Cardiac fibroblast (primary cell): ENCODE data around the gene ACSM3.
"Not testable (repeated sequence)": the region's sequence is repeated elsewhere in the genome, so short reads cannot be mapped to it uniquely, and the experiment has no call there.

Experiments used
- DNase-seq, 2 donors: peaks; one replicate each; pipeline versions ENCODE4 v3.0.0 to v3.0.0-alpha.2; 2010; ENCODE audit warnings: low read depth in 2 of 2
- H3K4me3 ChIP-seq, 2 donors: replicated peaks in 1 of 2; 1 replicate in 1 of 2; 2 replicates in 1 of 2; pipeline ENCODE4 v1.5.1; 2011; ENCODE audit warnings: low read depth in 2 of 2, low read length in 2 of 2, mild to moderate bottlenecking in 2 of 2, moderate library complexity in 1 of 2
- TF ChIP-seq, protein P1 (sequence below): IDR thresholded peaks from one replicate; pipeline ENCODE4 v1.5.1; 2011; ENCODE audit warnings: low read depth, mild to moderate bottlenecking, low read length, inconsistent platforms

The ACSM3 gene, protein sequence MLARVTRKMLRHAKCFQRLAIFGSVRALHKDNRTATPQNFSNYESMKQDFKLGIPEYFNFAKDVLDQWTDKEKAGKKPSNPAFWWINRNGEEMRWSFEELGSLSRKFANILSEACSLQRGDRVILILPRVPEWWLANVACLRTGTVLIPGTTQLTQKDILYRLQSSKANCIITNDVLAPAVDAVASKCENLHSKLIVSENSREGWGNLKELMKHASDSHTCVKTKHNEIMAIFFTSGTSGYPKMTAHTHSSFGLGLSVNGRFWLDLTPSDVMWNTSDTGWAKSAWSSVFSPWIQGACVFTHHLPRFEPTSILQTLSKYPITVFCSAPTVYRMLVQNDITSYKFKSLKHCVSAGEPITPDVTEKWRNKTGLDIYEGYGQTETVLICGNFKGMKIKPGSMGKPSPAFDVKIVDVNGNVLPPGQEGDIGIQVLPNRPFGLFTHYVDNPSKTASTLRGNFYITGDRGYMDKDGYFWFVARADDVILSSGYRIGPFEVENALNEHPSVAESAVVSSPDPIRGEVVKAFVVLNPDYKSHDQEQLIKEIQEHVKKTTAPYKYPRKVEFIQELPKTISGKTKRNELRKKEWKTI

DNA sequence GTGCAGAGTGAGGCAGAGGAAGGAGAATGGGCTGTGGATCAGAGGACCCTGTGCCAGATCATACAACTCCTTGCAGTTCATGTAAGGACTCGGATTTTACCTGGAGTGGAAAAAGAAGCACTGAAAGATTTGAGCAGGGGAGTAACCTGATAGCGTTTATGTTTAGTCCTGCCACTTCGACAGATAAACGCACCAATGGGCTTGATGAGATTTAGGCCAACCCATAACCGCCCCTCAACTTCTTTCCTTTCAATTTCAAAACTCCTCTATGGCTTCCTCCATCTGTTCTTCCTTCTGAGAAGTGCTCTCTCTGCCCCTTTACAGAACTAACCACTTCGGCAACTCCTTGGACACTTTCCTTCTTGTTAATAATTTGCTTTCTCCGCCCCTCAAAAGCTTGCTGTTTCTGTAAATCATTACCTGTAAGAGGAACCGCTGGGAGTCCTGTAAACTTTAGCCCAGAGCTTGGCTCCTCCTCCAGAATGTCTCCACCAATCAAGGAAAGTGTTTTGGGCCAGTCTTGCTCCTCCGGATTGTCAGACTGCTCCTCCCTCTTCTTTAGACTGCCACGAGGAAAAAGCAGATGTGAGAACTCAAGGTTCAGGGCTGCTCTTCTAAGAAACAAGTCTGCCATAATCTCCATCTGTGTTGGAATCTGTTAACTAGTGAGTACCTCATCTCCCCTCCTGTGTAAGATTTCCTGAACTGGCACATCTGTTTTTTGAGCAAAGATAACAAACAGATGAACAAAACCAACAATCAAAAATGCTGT lies at the start of gene ACSM3:
Gene ACSM3 (plus strand): TSS at position 554 of the 772 bp plus-strand sequence. CDS start 6,021 bp downstream, outside the sequence.
- H3K4me3 ChIP-seq = peak within 1 kb of the TSS; percentile 28 to 52
- peak; percentile 78 to 79 for DNase-seq
- TF ChIP-seq, protein P1, sequence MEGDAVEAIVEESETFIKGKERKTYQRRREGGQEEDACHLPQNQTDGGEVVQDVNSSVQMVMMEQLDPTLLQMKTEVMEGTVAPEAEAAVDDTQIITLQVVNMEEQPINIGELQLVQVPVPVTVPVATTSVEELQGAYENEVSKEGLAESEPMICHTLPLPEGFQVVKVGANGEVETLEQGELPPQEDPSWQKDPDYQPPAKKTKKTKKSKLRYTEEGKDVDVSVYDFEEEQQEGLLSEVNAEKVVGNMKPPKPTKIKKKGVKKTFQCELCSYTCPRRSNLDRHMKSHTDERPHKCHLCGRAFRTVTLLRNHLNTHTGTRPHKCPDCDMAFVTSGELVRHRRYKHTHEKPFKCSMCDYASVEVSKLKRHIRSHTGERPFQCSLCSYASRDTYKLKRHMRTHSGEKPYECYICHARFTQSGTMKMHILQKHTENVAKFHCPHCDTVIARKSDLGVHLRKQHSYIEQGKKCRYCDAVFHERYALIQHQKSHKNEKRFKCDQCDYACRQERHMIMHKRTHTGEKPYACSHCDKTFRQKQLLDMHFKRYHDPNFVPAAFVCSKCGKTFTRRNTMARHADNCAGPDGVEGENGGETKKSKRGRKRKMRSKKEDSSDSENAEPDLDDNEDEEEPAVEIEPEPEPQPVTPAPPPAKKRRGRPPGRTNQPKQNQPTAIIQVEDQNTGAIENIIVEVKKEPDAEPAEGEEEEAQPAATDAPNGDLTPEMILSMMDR = no peak

DNA sequence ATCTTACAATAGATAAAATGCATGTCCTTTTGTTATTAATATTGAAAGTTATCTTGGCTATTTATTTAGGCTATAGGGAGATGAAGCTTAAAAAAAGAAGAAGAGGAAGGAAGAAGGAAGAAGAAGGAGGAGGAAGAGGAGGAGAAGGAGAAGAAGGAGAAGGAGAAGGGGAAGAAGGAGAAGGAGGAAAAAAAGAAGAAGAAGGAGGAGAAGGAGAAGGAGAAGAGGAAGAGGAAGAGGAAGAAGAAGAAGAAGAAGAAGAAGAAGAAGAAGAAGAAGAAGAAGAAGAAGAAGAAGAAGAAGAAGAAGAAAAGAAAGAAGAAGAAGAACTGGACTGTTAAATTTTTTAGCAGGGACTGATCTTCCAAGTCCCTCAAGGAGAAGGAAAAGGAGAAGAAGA lies 46.1 kb upstream of the ACSM3 start:
- DNase-seq, H3K4me3 ChIP-seq: not testable (repeated sequence)

DNA sequence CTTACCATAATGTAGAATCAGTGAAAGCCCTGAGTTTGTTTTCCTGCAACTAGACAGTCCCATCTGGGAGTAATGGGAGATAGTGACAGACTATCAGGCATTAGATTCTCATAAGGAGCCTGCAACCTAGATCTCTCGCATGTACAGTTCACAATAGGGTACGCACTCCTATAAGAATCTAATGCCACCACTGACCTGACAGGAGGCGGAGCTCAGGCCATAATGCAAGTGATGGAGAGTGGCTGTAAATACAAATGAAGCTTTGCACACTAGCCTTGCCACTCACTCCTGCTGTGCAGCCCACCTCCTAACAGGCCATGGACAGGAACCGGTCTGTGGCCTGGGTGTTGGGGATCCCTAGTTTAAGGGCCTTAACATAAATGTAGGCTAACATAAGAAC lies 43.6 kb upstream of the ACSM3 start:
- no peak overlapping the region for H3K4me3 ChIP-seq
- DNase-seq = no peak
- TF ChIP-seq, protein P1 = no peak

DNA sequence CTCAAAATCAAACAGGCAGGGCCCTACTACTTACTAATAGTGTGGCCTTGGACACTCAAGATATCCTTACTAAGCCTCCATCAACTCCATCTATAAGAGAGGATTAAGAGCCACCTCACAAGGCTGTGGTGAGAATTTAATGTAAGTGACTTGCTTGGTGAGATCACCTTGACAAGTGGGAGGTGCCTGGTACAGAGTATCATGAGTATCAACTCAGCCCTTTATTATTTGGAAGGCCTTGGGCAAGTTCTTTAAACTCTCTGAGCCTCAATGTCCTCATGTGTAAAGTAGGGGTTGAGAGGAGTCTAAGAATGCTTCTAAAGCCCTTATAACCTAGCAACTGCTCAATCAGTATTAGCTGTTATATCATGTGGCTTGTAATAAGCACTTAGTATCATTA lies 37.2 kb upstream of the ACSM3 start:
- TF ChIP-seq, protein P1 = no peak
- DNase-seq = no peak
- no peak overlapping the region for H3K4me3 ChIP-seq

DNA sequence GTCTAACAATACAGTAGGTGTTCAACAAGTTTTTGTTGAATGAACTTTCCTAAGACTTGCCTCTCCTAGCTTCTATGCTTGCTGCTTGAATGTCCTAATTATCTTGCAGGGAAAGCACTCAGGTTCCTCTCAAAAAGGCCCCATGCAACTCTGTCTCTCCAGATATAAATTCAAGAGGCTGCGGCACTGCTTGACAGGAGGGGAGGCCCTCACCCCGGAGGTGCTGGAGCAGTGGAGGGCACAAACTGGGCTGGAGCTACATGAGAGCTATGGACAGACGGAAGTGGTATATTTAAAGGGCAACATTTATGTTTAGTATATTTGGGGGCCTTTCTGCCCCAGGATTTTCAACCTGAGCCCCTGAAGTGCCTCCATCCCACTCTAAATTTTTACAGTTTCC lies 36.6 kb upstream of the ACSM3 start:
- no peak overlapping the region for H3K4me3 ChIP-seq
- TF ChIP-seq, protein P1 = no peak
- no peak for DNase-seq

DNA sequence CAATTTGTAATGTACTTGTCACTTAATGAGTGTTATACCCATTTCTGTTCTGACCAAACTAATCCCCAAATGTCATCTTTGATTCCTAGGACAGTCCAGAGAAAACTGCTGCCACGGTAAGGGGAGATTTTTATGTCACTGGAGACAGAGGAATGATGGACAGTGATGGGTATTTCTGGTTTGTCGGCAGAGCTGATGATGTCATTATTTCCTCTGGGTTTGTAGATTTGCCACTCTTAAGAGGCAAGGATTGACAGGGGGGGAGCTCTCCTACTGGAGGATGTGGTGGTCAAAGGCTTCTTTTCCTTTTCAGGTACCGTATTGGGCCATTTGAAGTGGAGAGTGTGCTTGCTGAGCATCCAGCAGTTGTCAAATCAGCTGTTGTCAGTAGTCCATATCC lies 34.7 kb upstream of the ACSM3 start:
- H3K4me3 ChIP-seq = no peak overlapping the region
- TF ChIP-seq, protein P1 = no peak
- DNase-seq = no peak

DNA sequence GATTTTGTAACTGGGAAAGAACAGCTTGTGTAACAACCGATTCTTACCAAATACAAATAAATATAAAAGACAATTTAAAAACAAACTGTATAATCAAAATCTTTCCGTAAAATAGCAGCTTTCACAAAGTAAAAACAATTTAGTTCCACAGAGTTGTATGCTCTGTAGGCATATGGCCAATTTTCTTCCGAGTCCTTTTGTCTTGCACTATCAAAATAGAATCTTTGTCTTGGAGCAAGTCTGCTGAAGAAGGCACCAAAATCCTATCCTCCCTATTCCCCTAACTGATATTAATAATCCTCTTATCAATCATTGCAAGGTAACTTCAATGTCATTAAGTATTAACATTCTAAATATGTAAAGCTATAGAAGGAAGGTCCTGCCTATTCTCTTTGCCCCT lies 29.8 kb upstream of the ACSM3 start:
- no peak for DNase-seq
- no peak overlapping the region for H3K4me3 ChIP-seq
- TF ChIP-seq, protein P1 = no peak
